Erythroblast (primary cell): ENCODE results near the gene BORA.
"Not testable (repeated sequence)": the region's sequence is repeated elsewhere in the genome, so short reads cannot be mapped to it uniquely, and the experiment has no call there.

Source experiments
- DNase-seq, 2 experiments: peaks; one replicate each; lab custom pipeline; 2025; lab: John Stamatoyannopoulos, UW
- GATA1 ChIP-seq: IDR thresholded peaks from 2 replicates; pipeline ENCODE4 v1.6.1; 2011; ENCODE audit warnings: low read depth, mild to moderate bottlenecking, control low read depth, low read length, moderate library complexity
- POLR2A ChIP-seq: IDR thresholded peaks from 2 replicates; pipeline ENCODE4 v1.6.1; 2011; ENCODE audit warnings: mild to moderate bottlenecking, low read length

Gene BORA

DNA sequence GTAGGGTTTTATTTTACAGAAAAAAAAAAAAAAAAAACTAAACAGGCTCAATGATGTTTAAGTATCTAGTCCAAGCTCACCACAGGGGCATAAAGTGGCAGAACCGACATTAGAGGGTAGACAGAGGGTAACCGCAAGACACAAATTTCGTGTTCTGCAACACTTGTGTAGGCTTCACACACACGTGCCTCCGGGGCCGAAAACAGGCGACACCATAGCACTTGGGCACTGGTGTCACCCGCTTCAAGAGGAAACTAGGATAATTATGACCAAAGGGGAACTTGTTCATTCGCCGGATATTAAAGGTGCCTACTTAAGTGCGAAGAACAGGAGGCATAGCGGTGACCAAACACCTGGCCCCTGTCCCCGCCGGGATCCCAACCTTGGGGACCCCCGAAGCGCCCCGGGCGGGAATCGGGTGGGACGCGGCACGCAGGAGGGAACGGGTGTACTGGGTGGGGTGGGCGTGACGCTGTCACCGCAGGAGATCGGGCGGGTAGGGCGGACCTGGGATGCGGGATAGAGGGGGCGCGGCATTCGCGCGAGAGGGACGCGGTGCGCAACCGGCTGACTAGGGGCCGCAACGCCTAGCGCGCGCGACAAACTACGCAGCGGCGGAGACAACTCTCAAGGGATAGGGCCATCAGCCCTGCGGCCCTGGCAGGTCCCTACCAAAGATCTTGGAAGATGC, 852 bp upstream of the BORA start:
- peak; percentile 79 to 83 for DNase-seq
- TF ChIP-seq GATA1 (no peak), POLR2A (no peak)

DNA sequence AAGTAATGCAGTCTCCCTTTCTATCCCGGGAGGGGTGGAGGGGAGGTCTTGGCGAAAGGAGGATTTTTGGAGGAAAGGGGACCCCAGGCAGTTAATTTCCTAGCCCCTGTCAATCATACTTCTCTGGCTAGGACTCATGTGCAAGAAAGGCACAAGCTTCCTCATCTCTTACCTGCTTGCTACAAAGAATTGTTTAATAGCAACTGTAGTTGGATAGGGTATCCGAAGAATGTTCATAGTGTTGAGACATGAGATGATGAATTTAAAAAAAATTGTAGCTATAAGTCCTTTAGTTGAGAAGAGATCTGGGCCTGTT, 525 bp downstream of the BORA start:
- no peak for TF ChIP-seq POLR2A
- no peak for TF ChIP-seq GATA1

DNA sequence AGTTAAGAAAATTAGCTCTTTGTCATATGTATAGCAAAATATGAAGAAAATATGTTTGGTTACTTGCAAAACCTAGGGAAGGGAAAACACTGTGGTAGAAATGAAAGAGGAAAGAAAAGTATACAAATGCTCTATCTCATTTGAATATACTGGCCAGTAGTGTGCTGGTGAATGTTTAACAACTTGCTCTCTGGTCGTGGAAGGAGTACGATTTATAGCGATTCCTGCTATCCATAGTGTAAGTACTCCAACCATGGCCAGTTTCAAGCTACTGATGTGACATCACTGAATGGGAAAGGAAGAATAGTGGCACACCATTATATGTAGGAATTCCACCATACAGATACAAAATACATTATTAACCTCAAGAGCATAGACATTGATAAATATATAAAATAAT, 9.3 kb downstream of the BORA start:
- DNase-seq, result no peak

More for the DNA sequence above, 525 bp downstream of the BORA start:
- DNase-seq, result no peak

DNA sequence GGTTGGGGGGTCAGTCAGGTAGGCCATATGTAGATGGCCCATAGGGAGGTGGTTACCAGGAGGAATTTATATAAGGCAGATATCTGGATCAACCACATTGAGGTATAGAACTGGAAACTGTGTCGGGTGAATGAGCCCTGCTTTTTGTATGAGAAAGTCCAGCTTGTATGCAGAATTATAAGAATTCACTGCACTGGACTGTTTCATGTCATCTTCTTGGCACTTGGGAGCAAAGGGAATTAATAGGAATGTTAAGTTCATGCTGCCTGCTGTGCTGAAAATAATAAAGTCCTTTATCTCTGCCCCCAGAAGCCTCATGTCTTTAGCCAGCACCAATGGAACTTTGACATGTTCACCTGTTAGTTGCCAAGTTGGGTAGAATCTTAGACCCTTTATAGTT, 12.3 kb downstream of the BORA start:
- DNase-seq, result no peak
- TF ChIP-seq POLR2A (no peak), GATA1 (no peak)

More for the DNA sequence above, 9.3 kb downstream of the BORA start:
- no peak for TF ChIP-seq POLR2A

DNA sequence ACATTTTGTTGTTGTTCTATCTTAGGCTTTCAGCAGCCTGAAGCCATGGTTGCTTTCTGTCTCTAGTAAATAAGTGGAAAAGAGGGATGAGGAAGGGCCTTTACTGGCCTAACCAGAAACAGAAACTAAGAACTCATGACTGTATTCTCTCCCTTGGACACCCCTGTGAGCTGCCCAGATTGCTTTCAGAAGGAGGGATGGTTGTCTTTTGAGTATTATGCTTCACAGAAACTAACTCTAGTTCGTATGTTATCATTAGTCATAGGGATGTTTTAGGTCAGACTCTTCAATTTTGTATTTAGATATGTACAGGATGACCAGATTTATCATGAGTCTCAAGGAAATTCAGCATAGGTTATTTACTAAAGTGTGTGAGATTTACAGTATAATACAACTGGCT, 17.5 kb downstream of the BORA start:
- TF ChIP-seq GATA1 (no peak), POLR2A (no peak)
- no peak for DNase-seq

DNA sequence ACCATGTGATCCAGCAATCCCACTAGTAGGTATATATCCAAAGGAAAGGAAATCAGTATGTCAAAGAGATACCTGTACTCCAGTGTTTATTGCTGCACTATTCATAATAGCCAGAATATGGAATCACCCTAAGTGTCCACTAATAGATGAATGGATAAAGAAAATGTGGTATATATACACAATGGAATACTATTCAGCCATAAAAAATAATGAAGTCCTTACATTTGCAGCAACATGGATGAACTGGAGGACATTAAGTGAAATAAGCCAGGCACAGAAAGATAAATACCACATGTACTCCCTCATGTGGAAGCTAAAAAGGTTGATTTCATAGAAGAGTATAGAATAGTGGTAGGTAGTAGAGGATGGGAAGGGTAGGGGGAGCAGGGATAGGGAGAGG, 23.5 kb downstream of the BORA start:
- TF ChIP-seq POLR2A, result no peak
- TF ChIP-seq GATA1, result no peak
- DNase-seq, result no peak

DNA sequence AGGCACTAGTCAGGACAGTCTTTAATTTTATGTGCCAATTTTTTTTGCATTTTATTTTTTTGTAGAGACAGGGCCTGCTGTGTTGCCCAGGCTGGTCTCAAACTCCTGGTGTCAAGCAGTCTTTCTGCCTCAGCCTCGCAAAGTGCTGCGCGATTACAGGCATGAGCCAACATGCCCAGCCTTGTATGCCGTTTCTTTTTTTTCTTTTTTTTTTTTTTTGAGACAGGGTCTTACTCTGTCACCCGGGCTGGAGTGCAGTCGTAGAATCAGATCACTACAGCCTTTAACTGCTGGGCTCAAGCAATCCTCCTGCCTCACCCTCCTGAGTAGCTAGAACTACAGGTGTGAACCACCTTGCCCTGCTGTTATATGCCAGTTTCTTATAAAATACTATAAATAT, 26.4 kb downstream of the BORA start:
- DNase-seq, result no peak

DNA sequence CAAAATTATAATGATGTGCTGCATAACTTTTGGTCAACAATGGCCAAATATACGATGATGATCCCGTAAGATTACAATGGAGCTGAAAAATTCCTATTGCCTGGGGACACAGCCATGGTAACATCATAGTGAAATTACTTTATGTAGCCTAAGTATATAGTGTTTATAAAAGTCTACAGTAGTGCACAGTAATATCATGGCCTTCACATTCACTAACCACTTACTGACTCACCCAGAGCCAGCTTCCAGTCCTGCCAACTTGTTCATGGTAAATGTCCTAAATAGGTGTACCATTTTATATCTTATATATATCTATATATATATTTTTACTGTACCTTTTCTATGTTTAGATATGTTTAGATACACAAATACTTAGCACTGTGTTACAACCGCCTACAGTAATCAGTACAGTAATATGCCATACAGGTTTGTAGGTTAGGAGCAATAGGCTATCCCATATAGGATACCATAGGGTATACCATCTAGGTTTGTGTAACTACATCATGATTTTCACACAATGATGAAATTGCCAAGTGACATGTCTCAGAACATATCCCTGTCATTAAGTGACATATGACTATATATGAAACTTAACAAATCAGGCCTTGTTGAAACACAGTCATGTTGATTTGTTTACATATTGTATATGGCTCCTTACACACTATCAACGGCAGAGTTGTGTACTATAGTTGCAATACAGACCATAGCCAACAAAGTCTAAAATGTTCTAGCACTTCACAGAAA, 30.2 kb downstream of the BORA start:
- TF ChIP-seq POLR2A (no peak), GATA1 (no peak)
- no peak for DNase-seq

More for the DNA sequence above, 26.4 kb downstream of the BORA start:
- TF ChIP-seq GATA1 (no peak), POLR2A (no peak)

DNA sequence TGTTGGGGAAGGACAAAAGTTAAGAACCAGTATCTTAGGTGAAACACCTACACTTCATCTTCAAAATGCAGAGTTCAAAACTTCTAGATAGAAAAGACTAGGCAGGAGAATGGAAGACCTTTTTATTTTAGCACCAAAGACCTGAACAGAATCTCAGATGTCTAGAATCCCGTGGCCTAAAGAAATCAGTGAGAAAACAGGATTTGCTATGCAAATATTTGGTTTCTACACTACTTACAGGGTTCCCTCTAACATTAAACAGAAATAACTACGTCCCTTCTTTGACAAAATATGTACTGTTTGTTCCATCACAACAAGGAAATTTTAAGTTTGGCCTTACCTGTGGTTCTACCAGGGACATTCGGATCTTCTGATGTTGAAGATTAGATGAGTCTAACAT, 32.5 kb downstream of the BORA start:
- DNase-seq, result no peak
- TF ChIP-seq GATA1 (no peak), POLR2A (no peak)

DNA sequence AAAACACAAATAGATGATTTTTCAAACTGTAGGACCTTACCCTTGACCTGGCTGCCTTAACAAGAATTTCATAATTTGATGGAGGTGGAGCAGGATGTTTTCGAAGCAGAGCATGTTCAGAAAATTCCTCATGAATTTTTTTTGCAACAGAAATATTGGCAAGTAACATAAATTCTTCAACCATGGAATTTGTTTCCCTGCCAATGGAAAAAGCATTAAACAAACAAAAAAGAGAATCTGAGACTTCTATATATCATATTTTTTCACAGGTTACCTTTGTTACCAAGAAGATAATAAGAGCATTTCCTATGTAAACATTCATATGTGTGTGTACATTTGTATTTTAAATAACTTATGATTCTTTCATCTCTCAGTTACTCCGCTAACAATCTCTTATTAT, 35.7 kb downstream of the BORA start:
- TF ChIP-seq POLR2A (no peak), GATA1 (no peak)
- DNase-seq, result no peak

DNA sequence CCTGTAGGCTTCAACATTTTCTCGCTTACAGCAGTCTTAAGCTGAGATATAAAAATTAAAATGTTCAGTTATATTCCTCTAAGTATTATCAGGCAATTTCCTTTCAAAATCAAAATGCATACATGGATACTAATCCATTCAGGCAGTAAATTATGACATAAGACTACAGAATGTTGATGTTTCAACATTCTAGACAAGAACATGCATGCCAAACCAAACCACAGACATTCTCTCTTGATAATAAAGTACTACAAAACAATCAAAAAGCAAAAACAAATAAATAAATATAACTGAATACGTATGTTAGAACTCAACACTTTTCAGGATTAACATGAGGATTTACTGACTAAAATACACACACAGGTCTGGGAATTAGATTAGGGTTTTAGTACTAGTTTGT, 46.3 kb downstream of the BORA start:
- TF ChIP-seq GATA1, result no peak
- no peak for TF ChIP-seq POLR2A
- DNase-seq, result no peak

DNA sequence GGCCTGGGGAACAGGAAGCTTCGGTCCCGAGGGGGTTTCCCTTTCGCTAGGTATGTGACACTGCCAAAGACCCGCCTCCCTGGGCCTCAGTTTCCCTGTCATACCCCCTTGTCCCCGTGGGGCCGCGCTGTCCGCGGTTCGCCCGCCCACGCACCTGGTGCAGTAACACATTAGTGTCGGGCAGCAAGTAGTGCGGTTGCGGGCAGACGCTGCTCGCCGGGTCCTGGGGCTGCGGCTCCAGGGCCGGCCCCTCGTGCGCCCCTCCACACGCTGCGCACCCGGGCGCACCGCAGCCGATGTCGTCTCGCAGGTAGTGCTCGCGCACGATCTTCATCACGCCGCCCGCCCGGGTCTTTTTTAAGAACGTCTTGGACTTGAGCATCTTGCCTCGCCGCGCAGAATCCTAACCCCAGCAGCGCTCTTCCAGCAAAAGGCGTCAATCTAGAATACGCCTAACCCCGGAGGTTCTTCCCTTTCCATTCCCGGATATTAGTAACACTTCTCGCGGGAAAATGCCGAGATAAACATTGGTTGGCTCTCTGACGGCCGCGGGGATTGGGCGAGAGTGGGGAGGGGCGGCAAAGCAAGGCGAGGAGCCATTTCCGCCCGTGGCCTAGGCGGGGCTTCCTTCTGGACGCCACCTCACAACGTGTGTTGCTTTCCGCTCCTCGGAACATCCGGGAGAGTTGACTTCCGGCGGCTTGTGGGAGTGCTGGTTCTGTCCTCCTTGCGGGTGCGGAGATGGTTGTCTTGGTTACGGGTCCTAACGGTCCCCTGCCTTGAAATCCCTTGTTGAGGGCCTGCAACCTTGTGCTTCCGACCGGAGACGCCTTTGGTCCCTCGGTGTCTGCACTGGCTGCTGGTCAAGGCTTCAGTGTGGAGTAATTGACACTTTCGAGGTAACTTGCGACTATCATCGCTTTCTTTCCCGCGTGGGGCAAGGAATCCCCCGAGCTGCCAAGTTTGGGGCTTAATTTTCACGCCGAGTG, 54.0 kb downstream of the BORA start, which contains the start of the genes DIS3 and PIBF1:
DIS3 (minus strand) TSS at position 450 of the 989 bp plus-strand sequence; CDS start at position 382, 68 bp downstream.
PIBF1 (plus strand) TSS at position 683 of the 989 bp plus-strand sequence. CDS start 1,337 bp downstream, outside the sequence.
- DNase-seq, result peak; percentile 97 to 98
- TF ChIP-seq GATA1, result no peak
- peak; percentile 91 for TF ChIP-seq POLR2A

DNA sequence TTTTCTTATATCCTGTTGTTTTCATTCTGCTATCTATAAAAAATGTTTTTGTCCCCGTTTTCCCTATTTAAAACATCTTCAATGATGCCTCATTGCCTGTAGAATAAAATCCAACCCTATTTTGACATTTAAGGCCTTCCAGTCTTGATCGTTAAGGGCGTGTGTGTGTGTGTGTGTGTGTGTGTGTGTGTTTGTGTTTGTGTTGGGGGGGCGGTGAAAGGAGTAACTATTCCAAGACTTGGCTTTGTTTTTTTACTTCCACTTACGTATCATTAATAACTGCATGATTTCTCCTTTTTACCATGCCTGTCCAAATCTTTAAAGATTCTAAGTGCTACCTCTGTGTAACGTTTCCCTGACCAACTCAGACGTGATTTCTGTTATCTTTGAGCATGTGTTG, 55.0 kb downstream of the BORA start:
- DNase-seq, result peak; percentile 36 to 39
- TF ChIP-seq POLR2A, result no peak
- no peak for TF ChIP-seq GATA1

DNA sequence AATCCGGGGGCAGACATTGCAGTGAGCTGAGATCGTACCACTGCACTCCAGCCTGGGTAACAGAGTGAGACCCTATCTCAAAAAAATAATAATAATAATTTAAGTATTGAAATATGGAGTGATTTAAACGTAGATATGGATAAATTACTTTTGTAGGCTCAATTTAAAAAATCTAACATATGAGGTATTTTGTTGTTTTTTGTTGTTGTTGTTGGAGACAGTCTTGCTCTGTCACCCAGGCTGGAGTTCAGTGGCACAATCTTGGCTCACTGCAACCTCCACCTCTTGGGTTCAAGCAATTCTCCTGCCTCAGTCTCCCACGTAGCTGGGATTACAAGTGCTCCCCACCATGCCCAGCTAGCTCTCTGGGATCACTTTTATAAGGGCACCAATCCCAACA, 57.0 kb downstream of the BORA start:
- DNase-seq, result not testable (repeated sequence)
